Loucy (cell line): ENCODE data around the gene WIPF2.

ENCODE experiments used
- CTCF ChIP-seq: fragments of 200-600 bp; sonication (generic); conservative IDR thresholded peaks from 2 replicates; pipeline ENCODE4 v1.5.1; 2014; ENCODE audit warnings: mild to moderate bottlenecking, antibody characterized with exemption, low read length
- EZH2phosphoT487 ChIP-seq: fragments of 200-600 bp; IDR thresholded peaks from 2 replicates; pipeline ENCODE4 v1.6.1; 2018; ENCODE audit warnings: antibody characterized with exemption, mild to moderate bottlenecking, moderate library complexity, borderline replicate concordance

- TF ChIP-seq CTCF (no peak), EZH2phosphoT487 (no peak)
These were observed 43.0 kb upstream of the WIPF2 start for GRCh38 chr17:40175928-40176753.
